OCI-LY7 (cell line): ENCODE measurements around the gene KIF4B. TPM values are rescaled to one million over a fixed set of nuclear protein-coding genes. Genes with fewer than 3 reads are reported as not detected.
"Not testable (repeated sequence)": the region's sequence is repeated elsewhere in the genome, so short reads cannot be mapped to it uniquely, and the experiment has no call there.

ENCODE experiments used
- BruUV-seq: library from RNA; stranded (reverse); fragments of 400-500 nt; replicated peaks from 2 replicates; lab custom pipeline; 2021; lab: Mats Ljungman, UMichigan
- CTCF ChIA-PET: fragments of 300-600 bp; sonication (Branson Sonifier 250); formaldehyde crosslinking; loops from one replicate; lab custom pipeline; 2022; ENCODE audit warnings: antibody characterized with exemption; ENCODE audit not compliant: unreplicated experiment; lab: Charles Lee
- POLR2A ChIA-PET: fragments of 300-600 bp; sonication (Branson Sonifier 250); formaldehyde crosslinking; loops from one replicate; lab custom pipeline; 2022; ENCODE audit warnings: antibody characterized with exemption; lab: Charles Lee
- DNase-seq: peaks from one replicate; pipeline ENCODE4 v3.0.0-alpha.2; 2015; ENCODE audit warnings: low spot score
- H2AFZ ChIP-seq: fragments of 200-600 bp; sonication (generic), shearing (Covaris generic); 2 replicates; pipeline ENCODE4 v1.6.1; 2014; ENCODE audit warnings: mild to moderate bottlenecking, antibody characterized with exemption, low read length, moderate library complexity
- H3K27ac ChIP-seq: fragments of 200-600 bp; sonication (generic); 2 replicates; pipeline ENCODE4 v1.5.1; 2014; ENCODE audit warnings: mixed run types, low read depth, mild to moderate bottlenecking, moderate library complexity, low read length, inconsistent platforms; ENCODE audit not compliant: poor library complexity, severe bottlenecking
- H3K36me3 ChIP-seq: fragments of 200-600 bp; sonication (generic); 2 replicates; pipeline ENCODE4 v1.6.1; 2014; ENCODE audit warnings: mild to moderate bottlenecking, antibody characterized with exemption, low read length, moderate library complexity, mixed read lengths; ENCODE audit not compliant: insufficient read depth
- H3K4me1 ChIP-seq: fragments of 200-600 bp; sonication (generic); 2 replicates; pipeline ENCODE4 v1.5.1; 2014; ENCODE audit warnings: mild to moderate bottlenecking, low read length; ENCODE audit not compliant: insufficient read depth, poor library complexity, severe bottlenecking
- H3K4me2 ChIP-seq: fragments of 200-600 bp; sonication (generic); 2 replicates; pipeline ENCODE4 v1.6.1; 2014; ENCODE audit warnings: mild to moderate bottlenecking, low read length
- H3K4me3 ChIP-seq: fragments of 200-600 bp; sonication (generic); 2 replicates; pipeline ENCODE4 v1.5.1; 2014; ENCODE audit warnings: mild to moderate bottlenecking, low read depth, low read length; ENCODE audit not compliant: poor library complexity, severe bottlenecking
- H3K79me2 ChIP-seq: fragments of 200-600 bp; sonication (generic); 2 replicates; pipeline ENCODE4 v1.6.1; 2016; ENCODE audit warnings: low read depth, mild to moderate bottlenecking, low read length, moderate library complexity, mixed read lengths; ENCODE audit not compliant: insufficient read depth
- H3K9me2 ChIP-seq: fragments of 200-600 bp; sonication (generic); 2 replicates; pipeline ENCODE4 v1.6.1; 2016; ENCODE audit warnings: mild to moderate bottlenecking, low read length, mixed read lengths; ENCODE audit not compliant: insufficient read depth
- H3K9me3 ChIP-seq: fragments of 200-600 bp; sonication (generic); 2 replicates; pipeline ENCODE4 v1.6.1; 2014; ENCODE audit warnings: mild to moderate bottlenecking, mixed run types, low read length, mixed read lengths
- H4K20me1 ChIP-seq: fragments of 200-600 bp; sonication (generic); 2 replicates; pipeline ENCODE4 v1.6.1; 2014; ENCODE audit warnings: mild to moderate bottlenecking, antibody characterized with exemption, low read length, moderate library complexity, mixed read lengths; ENCODE audit not compliant: insufficient read depth
- EZH2phosphoT487 ChIP-seq: fragments of 200-600 bp; sonication (generic); IDR thresholded peaks from 2 replicates; pipeline ENCODE4 v1.6.1; 2018; ENCODE audit warnings: low read depth, borderline replicate concordance, mild to moderate bottlenecking, mixed run types, antibody characterized with exemption, low read length, moderate library complexity, mixed read lengths
- intact Hi-C: fragments of 100-400 bp; cut with micrococcal nuclease; formaldehyde crosslinking; loops from one replicate; pipeline ENCODE4 v1.10.0; 2022; ENCODE audit not compliant: unreplicated experiment
- total RNA-seq, 2 experiments: library from RNA; depleted of rRNA in 1 of 2; stranded (reverse); fragments of >200 nt in 1 of 2; shearing (Covaris generic) in 1 of 2; gene quantifications; 2 replicates each; pipeline ENCODE4 v1.2.3, GENCODE V29; 2014 to 2022
- TF ChIP-seq, protein P1 (sequence below): fragments of 200-600 bp; sonication (generic); conservative IDR thresholded peaks from 2 replicates; pipeline ENCODE4 v1.5.1; 2014; ENCODE audit warnings: mild to moderate bottlenecking, antibody characterized with exemption, low read length, moderate library complexity, mixed read lengths

The KIF4B gene
- total RNA-seq, 2 experiments from 2014 or later, result not detected

DNA sequence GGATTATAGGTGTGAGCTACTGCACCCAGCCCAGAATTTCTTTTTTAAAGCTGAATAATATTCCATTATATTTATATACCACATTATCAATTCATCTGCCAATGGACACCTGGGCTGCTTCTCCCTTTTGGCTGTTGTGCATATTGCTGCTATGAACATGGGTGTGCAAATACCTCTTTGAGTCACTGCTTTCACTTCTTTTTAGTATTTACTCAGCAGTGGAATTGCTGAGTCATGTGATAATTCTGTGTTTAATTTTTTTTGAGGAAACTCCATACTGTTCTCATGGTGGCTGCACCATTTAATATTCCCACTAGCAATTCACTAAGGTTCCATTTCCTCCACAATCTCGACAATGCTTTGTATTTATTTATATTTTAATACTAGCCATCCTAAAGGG, 36.1 kb upstream of the KIF4B start:
- no peak overlapping the region for H2AFZ ChIP-seq
- ChIA-PET CTCF (no interaction called here), POLR2A (no interaction called here)
- no peak overlapping the region for H3K27ac ChIP-seq
- no peaks in the 10 kb centered on the region for H3K4me1 ChIP-seq
- no peaks in the 10 kb centered on the region for H3K36me3 ChIP-seq
- H3K9me3 ChIP-seq, result no peaks in the 10 kb centered on the region
- H3K9me2 ChIP-seq, result no peaks in the 10 kb centered on the region
- TF ChIP-seq, protein P1, sequence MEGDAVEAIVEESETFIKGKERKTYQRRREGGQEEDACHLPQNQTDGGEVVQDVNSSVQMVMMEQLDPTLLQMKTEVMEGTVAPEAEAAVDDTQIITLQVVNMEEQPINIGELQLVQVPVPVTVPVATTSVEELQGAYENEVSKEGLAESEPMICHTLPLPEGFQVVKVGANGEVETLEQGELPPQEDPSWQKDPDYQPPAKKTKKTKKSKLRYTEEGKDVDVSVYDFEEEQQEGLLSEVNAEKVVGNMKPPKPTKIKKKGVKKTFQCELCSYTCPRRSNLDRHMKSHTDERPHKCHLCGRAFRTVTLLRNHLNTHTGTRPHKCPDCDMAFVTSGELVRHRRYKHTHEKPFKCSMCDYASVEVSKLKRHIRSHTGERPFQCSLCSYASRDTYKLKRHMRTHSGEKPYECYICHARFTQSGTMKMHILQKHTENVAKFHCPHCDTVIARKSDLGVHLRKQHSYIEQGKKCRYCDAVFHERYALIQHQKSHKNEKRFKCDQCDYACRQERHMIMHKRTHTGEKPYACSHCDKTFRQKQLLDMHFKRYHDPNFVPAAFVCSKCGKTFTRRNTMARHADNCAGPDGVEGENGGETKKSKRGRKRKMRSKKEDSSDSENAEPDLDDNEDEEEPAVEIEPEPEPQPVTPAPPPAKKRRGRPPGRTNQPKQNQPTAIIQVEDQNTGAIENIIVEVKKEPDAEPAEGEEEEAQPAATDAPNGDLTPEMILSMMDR, result no peak
- TF ChIP-seq EZH2phosphoT487, result no peak
- no peak for DNase-seq
- no peaks in the 10 kb centered on the region for H3K79me2 ChIP-seq
- H4K20me1 ChIP-seq, result no peaks in the 10 kb centered on the region
- BruUV-seq, result no TSS peak
- H3K4me2 ChIP-seq, result no peak overlapping the region
- H3K4me3 ChIP-seq, result no peak overlapping the region
- intact Hi-C loops, result no loop called here

DNA sequence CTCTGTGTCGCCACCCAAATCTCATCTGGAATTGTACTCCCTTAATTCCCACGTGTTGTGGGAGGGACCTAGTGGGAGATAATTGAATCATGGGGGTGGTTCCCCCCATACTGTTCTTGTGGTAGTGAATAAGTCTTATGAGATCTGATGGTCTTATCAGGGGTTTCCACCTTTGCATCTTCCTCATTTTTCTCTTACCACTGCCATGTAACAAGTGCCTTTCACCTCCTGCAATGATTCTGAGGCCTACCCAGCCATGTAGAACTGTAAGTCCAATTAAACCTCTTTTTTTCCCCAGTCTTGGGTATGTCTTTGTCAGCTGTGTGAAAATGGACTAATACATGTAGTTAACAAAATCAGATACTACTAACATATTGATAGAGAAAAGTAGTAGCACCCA, 35.3 kb upstream of the KIF4B start:
- H3K36me3 ChIP-seq, H2AFZ ChIP-seq, H3K4me2 ChIP-seq, POLR2A ChIA-PET, H3K9me2 ChIP-seq, H3K4me1 ChIP-seq, H3K9me3 ChIP-seq, BruUV-seq, DNase-seq, H3K27ac ChIP-seq, CTCF ChIA-PET, H4K20me1 ChIP-seq, H3K79me2 ChIP-seq, intact Hi-C loops, H3K4me3 ChIP-seq: not testable (repeated sequence)

DNA sequence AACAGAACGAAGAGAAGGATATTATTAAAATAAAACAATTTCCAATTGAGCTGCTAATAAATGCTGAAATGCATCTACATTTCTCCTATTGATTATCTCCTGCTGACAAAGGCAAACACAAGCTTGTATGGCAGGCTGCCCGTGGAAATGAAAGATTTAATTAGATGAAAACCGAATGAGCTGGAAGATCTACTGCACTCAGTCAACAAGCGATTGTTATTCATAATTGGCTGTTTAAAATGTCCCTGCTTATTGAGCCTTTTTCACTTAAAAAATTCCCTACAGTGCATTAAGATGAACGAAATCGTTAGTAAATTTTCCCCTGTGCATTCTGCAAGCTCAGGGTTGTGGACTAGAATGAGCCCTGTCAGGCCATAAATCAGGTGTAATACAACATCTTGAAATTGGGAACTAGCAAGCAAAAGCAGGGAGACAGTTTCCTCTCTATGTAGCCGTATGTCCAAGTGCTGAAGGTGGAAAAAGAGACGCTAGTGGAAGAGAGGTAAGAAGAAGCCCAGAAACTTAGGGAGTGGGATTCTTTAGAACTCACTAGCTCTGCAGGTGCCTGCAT, 28.5 kb upstream of the KIF4B start:
- intact Hi-C loops, result no loop called here
- Histone ChIP-seq H4K20me1 (no peaks in the 10 kb centered on the region), H3K4me2 (no peak overlapping the region), H3K9me2 (no peaks in the 10 kb centered on the region), H3K27ac (no peak overlapping the region), H3K36me3 (no peaks in the 10 kb centered on the region), H2AFZ (no peak overlapping the region), H3K4me1 (no peaks in the 10 kb centered on the region), H3K9me3 (no peaks in the 10 kb centered on the region), H3K79me2 (no peaks in the 10 kb centered on the region), H3K4me3 (no peak overlapping the region)
- BruUV-seq, result no TSS peak
- ChIA-PET CTCF (no interaction called here), POLR2A (interaction anchor here (0.6 to 1.0 kb wide), 2 partner anchors 32 to 824 kb away, joined by 3 read pairs; no protein-coding TSS in a partner anchor)
- no peak for DNase-seq
- TF ChIP-seq EZH2phosphoT487, result no peak
